SU-DHL-6 (cell line): ENCODE measurements around the gene FDPS.

ENCODE experiments used
- H2AFZ ChIP-seq: fragments of 200-600 bp; sonication (generic); 2 replicates; pipeline ENCODE4 v1.6.1; 2014; ENCODE audit warnings: low read depth, mild to moderate bottlenecking, moderate library complexity, mixed read lengths, antibody characterized with exemption, low read length; ENCODE audit not compliant: severe bottlenecking
- H3F3A ChIP-seq: fragments of 200-600 bp; shearing (Covaris generic); 2 replicates; pipeline ENCODE4 v1.6.0; 2016; ENCODE audit warnings: antibody characterized with exemption, mild to moderate bottlenecking; ENCODE audit not compliant: insufficient read depth
- H3K27ac ChIP-seq: fragments of 200-600 bp; sonication (generic); 2 replicates; pipeline ENCODE4 v1.5.1; 2016; ENCODE audit warnings: low read depth, mild to moderate bottlenecking, low read length, moderate library complexity, mixed read lengths
- H3K27me3 ChIP-seq: fragments of 200-600 bp; sonication (generic), shearing (Covaris generic); 2 replicates; pipeline ENCODE4 v1.6.0; 2014; ENCODE audit warnings: mild to moderate bottlenecking, low read length
- H3K36me3 ChIP-seq: fragments of 200-600 bp; sonication (generic); 2 replicates; pipeline ENCODE4 v1.6.1; 2014; ENCODE audit warnings: mild to moderate bottlenecking, low read length, mixed read lengths
- H3K4me2 ChIP-seq: fragments of 300-600, 200-600 bp; shearing (Covaris generic), sonication (generic); 2 replicates; pipeline ENCODE4 v1.6.0; 2014; ENCODE audit warnings: low read length, low read depth, mild to moderate bottlenecking; ENCODE audit not compliant: poor library complexity, severe bottlenecking
- H3K4me3 ChIP-seq: fragments of 200-600 bp; sonication (generic); 2 replicates; pipeline ENCODE4 v1.5.1; 2014; ENCODE audit warnings: antibody characterized with exemption, low read length, mild to moderate bottlenecking, mixed read lengths; ENCODE audit not compliant: insufficient read depth, poor library complexity, severe bottlenecking
- H3K79me2 ChIP-seq: fragments of 200-600 bp; sonication (generic); 2 replicates; pipeline ENCODE4 v1.6.1; 2014; ENCODE audit warnings: mild to moderate bottlenecking, low read length, moderate library complexity; ENCODE audit not compliant: insufficient read depth
- H3K9ac ChIP-seq: fragments of 200-600 bp; sonication (generic); 2 replicates; pipeline ENCODE4 v1.7.0; 2014; ENCODE audit warnings: mild to moderate bottlenecking, low read length
- H3K9me2 ChIP-seq: fragments of 200-600 bp; sonication (generic); replicated peaks from 2 replicates; pipeline ENCODE4 v1.6.1; 2014; ENCODE audit warnings: low read length; ENCODE audit not compliant: insufficient read depth
- H3K9me3 ChIP-seq: fragments of 200-600 bp; sonication (generic); 2 replicates; pipeline ENCODE4 v1.6.1; 2014; ENCODE audit warnings: low read length, mixed read lengths; ENCODE audit not compliant: insufficient read depth
- H4K20me1 ChIP-seq: fragments of 200-600 bp; sonication (generic); 2 replicates; pipeline ENCODE4 v1.6.1; 2014; ENCODE audit warnings: low read depth, mild to moderate bottlenecking, antibody characterized with exemption, low read length, moderate library complexity, mixed read lengths
- EZH2phosphoT487 ChIP-seq: fragments of 200-600 bp; sonication (generic), shearing (Covaris generic); conservative IDR thresholded peaks from 2 replicates; pipeline ENCODE4 v1.6.1; 2018; ENCODE audit warnings: mild to moderate bottlenecking, antibody characterized with exemption, low read length, moderate library complexity, mixed read lengths
- TF ChIP-seq, protein P1 (sequence below): fragments of 200-600 bp; sonication (generic); IDR thresholded peaks from one replicate; pipeline ENCODE4 v1.5.1; 2017; ENCODE audit warnings: antibody characterized with exemption, mild to moderate bottlenecking, low read length, moderate library complexity; ENCODE audit not compliant: insufficient read depth, poor library complexity, severe bottlenecking

Gene FDPS

GRCh38 chr1:155324717-155325602, 16.3 kb downstream of the FDPS start:
- H4K20me1 ChIP-seq = no peaks in the 10 kb centered on the region
- H3F3A ChIP-seq = peaks cover 25% of the 10 kb centered on the region
- TF ChIP-seq, protein P1, sequence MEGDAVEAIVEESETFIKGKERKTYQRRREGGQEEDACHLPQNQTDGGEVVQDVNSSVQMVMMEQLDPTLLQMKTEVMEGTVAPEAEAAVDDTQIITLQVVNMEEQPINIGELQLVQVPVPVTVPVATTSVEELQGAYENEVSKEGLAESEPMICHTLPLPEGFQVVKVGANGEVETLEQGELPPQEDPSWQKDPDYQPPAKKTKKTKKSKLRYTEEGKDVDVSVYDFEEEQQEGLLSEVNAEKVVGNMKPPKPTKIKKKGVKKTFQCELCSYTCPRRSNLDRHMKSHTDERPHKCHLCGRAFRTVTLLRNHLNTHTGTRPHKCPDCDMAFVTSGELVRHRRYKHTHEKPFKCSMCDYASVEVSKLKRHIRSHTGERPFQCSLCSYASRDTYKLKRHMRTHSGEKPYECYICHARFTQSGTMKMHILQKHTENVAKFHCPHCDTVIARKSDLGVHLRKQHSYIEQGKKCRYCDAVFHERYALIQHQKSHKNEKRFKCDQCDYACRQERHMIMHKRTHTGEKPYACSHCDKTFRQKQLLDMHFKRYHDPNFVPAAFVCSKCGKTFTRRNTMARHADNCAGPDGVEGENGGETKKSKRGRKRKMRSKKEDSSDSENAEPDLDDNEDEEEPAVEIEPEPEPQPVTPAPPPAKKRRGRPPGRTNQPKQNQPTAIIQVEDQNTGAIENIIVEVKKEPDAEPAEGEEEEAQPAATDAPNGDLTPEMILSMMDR = peak; percentile 24
- no peak for TF ChIP-seq EZH2phosphoT487
- H3K9me3 ChIP-seq = no peaks in the 10 kb centered on the region
- peak overlapping the region; percentile 70 for H3K4me3 ChIP-seq
- no peaks in the 10 kb centered on the region for H3K9me2 ChIP-seq
- no peaks in the 10 kb centered on the region for H3K36me3 ChIP-seq
- H3K4me2 ChIP-seq = peak overlapping the region; percentile 91
- H3K27me3 ChIP-seq = no peaks in the 10 kb centered on the region
- peak overlapping the region; percentile 67 for H3K27ac ChIP-seq
- H3K9ac ChIP-seq = peak overlapping the region; percentile 79
- H2AFZ ChIP-seq = peak overlapping the region; percentile 88
- H3K79me2 ChIP-seq = no peaks in the 10 kb centered on the region

GRCh38 chr1:155325603-155325893, 16.9 kb downstream of the FDPS start:
- H3K27ac ChIP-seq = 0 out of 2 replicates have a peak overlapping the region, but pooled peaks have one; percentile 67
- no peaks in the 10 kb centered on the region for H3K36me3 ChIP-seq
- H3K4me3 ChIP-seq = no peak overlapping the region
- peak overlapping the region; percentile 91 for H3K4me2 ChIP-seq
- no peaks in the 10 kb centered on the region for H3K79me2 ChIP-seq
- no peaks in the 10 kb centered on the region for H3K9me2 ChIP-seq
- no peak overlapping the region for H2AFZ ChIP-seq
- TF ChIP-seq EZH2phosphoT487 = no peak
- TF ChIP-seq, protein P1 = no peak
- no peaks in the 10 kb centered on the region for H4K20me1 ChIP-seq
- H3F3A ChIP-seq = peaks cover 19% of the 10 kb centered on the region
- no peaks in the 10 kb centered on the region for H3K9me3 ChIP-seq
- no peaks in the 10 kb centered on the region for H3K27me3 ChIP-seq
- H3K9ac ChIP-seq = peak overlapping the region; percentile 79

DNA sequence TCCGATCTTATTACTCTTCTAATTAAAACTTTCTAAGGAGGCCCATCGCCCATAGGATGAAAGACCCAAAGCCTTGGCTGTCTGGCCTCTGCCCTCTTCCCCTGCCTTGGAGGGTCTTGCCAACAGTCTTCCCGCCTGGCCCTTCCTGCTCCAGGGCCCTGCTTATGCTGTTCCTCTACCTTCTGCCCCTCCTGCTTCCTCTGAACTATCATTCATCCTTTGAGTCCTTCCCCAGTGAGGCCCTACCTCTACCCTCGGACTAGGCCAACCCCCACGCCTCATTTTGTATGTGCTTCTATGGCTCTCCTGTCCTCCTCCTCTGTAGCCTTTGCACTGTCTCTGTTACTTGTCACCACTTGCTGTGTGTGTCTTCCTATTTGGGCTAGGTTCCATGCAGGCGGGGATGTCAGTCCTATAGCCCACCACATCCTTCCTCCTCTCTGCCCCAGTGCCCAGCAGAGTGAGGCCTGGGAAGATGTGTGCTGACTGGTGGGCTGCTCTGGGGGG, 17.4 kb downstream of the FDPS start:
- Histone ChIP-seq H3K9me2 (no peaks in the 10 kb centered on the region), H2AFZ (no peak overlapping the region), H3K79me2 (no peaks in the 10 kb centered on the region), H3K9ac (no peak overlapping the region), H3K36me3 (no peaks in the 10 kb centered on the region), H3K4me2 (peak overlapping the region; percentile 91), H3K4me3 (no peak overlapping the region), H3F3A (peaks cover 18% of the 10 kb centered on the region), H3K27me3 (no peaks in the 10 kb centered on the region), H3K9me3 (no peaks in the 10 kb centered on the region), H4K20me1 (no peaks in the 10 kb centered on the region), H3K27ac (0 out of 2 replicates have a peak overlapping the region, but pooled peaks have one; percentile 67)
- TF ChIP-seq, protein P1 = no peak
